ENCODE measurements around the gene AGBL4. TPM values are rescaled to one million over a fixed set of nuclear protein-coding genes. Genes with fewer than 3 reads are reported as not detected.
A peak's percentile ranks its signal among the peaks of the same experiment; 100 is the strongest.

The AGBL4 gene
- total and polyA plus RNA-seq, 7 donors = 0.09 to 0.36 (median 0.16) TPM; not detected in 4

- Histone ChIP-seq H3K9me3 (no peaks in the 10 kb centered on the region), H3K36me3 (no peaks in the 10 kb centered on the region), H3K27ac (no peak overlapping the region), H3K4me1 (peaks cover 0 to 78% (median 49%) of the 10 kb centered on the region in 4 donors), H3K4me3 (no peak overlapping the region), H3K27me3 (no peaks in the 10 kb centered on the region)
- TF ChIP-seq POLR2A (IDR thresholded peaks at IDR 0.05) (no peak), POLR2AphosphoS5 (IDR thresholded peaks at IDR 0.05) (no peak), CTCF (IDR thresholded peaks at IDR 0.05) (no peak), EP300 (IDR thresholded peaks at IDR 0.05) (no peak)
- 82 to 84% methylated on average over 1 of the region's 1 CpG for WGBS, 2 donors
- intact Hi-C loops (cut with DNase I) = loop anchor here (5.0 kb wide), 1 partner anchor 301 kb away; the partner anchor contains the start of gene SPATA6
- no peak for DNase-seq
Measured at GRCh38 chr1:48773133-48773532, 1250.6 kb downstream of the AGBL4 start.

- TF ChIP-seq POLR2A (IDR thresholded peaks at IDR 0.05) (no peak), POLR2AphosphoS5 (IDR thresholded peaks at IDR 0.05) (no peak)
- H3K9me3 ChIP-seq = no peaks in the 10 kb centered on the region
- intact Hi-C loops (cut with DNase I) = loop anchor here (5.0 kb wide), 1 partner anchor 300 kb away; the partner anchor contains the start of gene SPATA6
- H3K36me3 ChIP-seq = no peaks in the 10 kb centered on the region
- 26 to 72% methylated on average over 2 of the region's 2 CpGs for WGBS, 2 donors
- peaks cover 0 to 81% (median 46%) of the 10 kb centered on the region in 4 donors for H3K4me1 ChIP-seq
- H3K27me3 ChIP-seq = no peaks in the 10 kb centered on the region
- H3K4me3 ChIP-seq = no peak overlapping the region
- H3K27ac ChIP-seq = peak overlapping the region in 2 of 4 donors; percentile 19 to 24
- DNase-seq = no peak
Measured at GRCh38 chr1:48772211-48772610, 1251.5 kb downstream of the AGBL4 start.

DNA sequence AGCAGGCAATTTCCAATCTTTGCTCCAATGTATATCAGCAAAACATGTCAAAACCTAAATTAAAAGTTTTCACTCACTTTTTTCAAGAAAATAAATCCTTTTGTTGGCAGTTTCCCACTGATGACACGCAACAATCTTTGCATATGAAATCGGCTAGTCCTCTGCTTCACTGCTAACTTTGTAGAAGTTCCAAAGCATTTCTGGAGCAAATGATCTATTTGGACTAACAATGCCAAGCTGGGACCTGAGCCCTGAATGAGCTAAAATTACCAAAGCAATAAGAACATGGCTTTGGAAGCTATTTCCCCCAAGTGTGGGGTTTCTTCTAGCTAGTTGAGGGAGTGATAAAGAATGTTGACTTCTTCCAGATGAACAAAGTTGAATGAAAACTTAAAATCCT is 1252.2 kb downstream of the AGBL4 start:
- 76 to 88% methylated on average over 2 of the region's 2 CpGs for WGBS, 2 donors
- TF ChIP-seq EP300 (IDR thresholded peaks at IDR 0.05) (no peak), CTCF (IDR thresholded peaks at IDR 0.05) (no peak), POLR2AphosphoS5 (IDR thresholded peaks at IDR 0.05) (no peak), POLR2A (IDR thresholded peaks at IDR 0.05) (no peak)
- Histone ChIP-seq H3K36me3 (peaks cover 0 to 3% (median 0%) of the 10 kb centered on the region in 4 donors), H3K4me1 (peaks cover 0 to 81% (median 45%) of the 10 kb centered on the region in 4 donors), H3K4me3 (no peak overlapping the region), H3K27ac (peak overlapping the region in 2 of 4 donors; percentile 19 to 24), H3K9me3 (no peaks in the 10 kb centered on the region), H3K27me3 (no peaks in the 10 kb centered on the region)
- DNase-seq = no peak
- intact Hi-C loops (cut with DNase I) = loop anchor here (5.0 kb wide), 1 partner anchor 299 kb away; the partner anchor contains the start of gene SPATA6

GRCh38 chr1:48767975-48768510 is 1255.7 kb downstream of the AGBL4 start:
- intact Hi-C loops (cut with DNase I) = no loop called here
- H3K9me3 ChIP-seq = no peaks in the 10 kb centered on the region
- TF ChIP-seq CTCF (IDR thresholded peaks at IDR 0.05) = no peak
- no peak for TF ChIP-seq EP300 (IDR thresholded peaks at IDR 0.05)
- no peak for TF ChIP-seq POLR2A (IDR thresholded peaks at IDR 0.05)
- TF ChIP-seq POLR2AphosphoS5 (IDR thresholded peaks at IDR 0.05) = no peak
- peaks cover 0 to 12% (median 0%) of the 10 kb centered on the region in 4 donors for H3K36me3 ChIP-seq
- no peak for DNase-seq
- peaks cover 0 to 55% (median 30%) of the 10 kb centered on the region in 4 donors for H3K4me1 ChIP-seq
- H3K4me3 ChIP-seq = no peak overlapping the region
- H3K27me3 ChIP-seq = no peaks in the 10 kb centered on the region
- no peak overlapping the region for H3K27ac ChIP-seq

- TF ChIP-seq POLR2A (IDR thresholded peaks at IDR 0.05) (no peak), POLR2AphosphoS5 (IDR thresholded peaks at IDR 0.05) (no peak), CTCF (IDR thresholded peaks at IDR 0.05) (no peak), EP300 (IDR thresholded peaks at IDR 0.05) (no peak)
- Histone ChIP-seq H3K4me3 (no peak overlapping the region), H3K4me1 (peaks cover 0 to 47% (median 21%) of the 10 kb centered on the region in 4 donors), H3K9me3 (no peaks in the 10 kb centered on the region), H3K36me3 (peaks cover 0 to 12% (median 0%) of the 10 kb centered on the region in 4 donors), H3K27me3 (no peaks in the 10 kb centered on the region), H3K27ac (no peak overlapping the region)
- WGBS, 2 donors = 94 to 96% methylated on average over 1 of the region's 1 CpG
- no peak for DNase-seq
- intact Hi-C loops (cut with DNase I) = no loop called here
Measured at GRCh38 chr1:48765335-48765734, 1258.4 kb downstream of the AGBL4 start.
